Stimulated activated CD8-positive, alpha-beta memory T cell treated with anti-CD3 and anti-CD28 coated beads, Interleukin-15, amount 100 ng/mL, for 4 hours (primary cell): Measurements from ENCODE around the gene OCEL1.

ENCODE experiments used
- DNase-seq, 2 donors: peaks; one replicate each; pipeline ENCODE4 v3.0.0-alpha.2; 2020; ENCODE audit warnings: low read depth in 2 of 2

OCEL1 gene

GRCh38 chr19:17209126-17210036 is 16.6 kb upstream of the OCEL1 start:
- no peak for DNase-seq

GRCh38 chr19:17210296-17210695 is 15.7 kb upstream of the OCEL1 start:
- DNase-seq: no peak

GRCh38 chr19:17211547-17212446 is 14.2 kb upstream of the OCEL1 start:
- no peak for DNase-seq

- DNase-seq: no peak
Observed at GRCh38 chr19:17213334-17213733, 12.7 kb upstream of the OCEL1 start.

- no peak for DNase-seq
Observed at GRCh38 chr19:17214508-17215126, 11.4 kb upstream of the OCEL1 start.

GRCh38 chr19:17215127-17215971 is 10.7 kb upstream of the OCEL1 start, which contains the start of gene USE1:
Gene USE1, plus strand, starts transcription at chr19:17215357. Its CDS starts 49 bp downstream, at chr19:17215406.
- DNase-seq: peak; percentile 69 to 70

GRCh38 chr19:17216058-17216670 is 9.9 kb upstream of the OCEL1 start:
- no peak for DNase-seq

GRCh38 chr19:17219286-17219685 is 6.7 kb upstream of the OCEL1 start:
- DNase-seq: no peak

GRCh38 chr19:17220207-17220758 is 5.7 kb upstream of the OCEL1 start:
- no peak for DNase-seq

GRCh38 chr19:17225053-17225452 is 973 bp upstream of the OCEL1 start:
- no peak for DNase-seq

- no peak for DNase-seq
Observed at GRCh38 chr19:17227798-17228367, 1.9 kb downstream of the OCEL1 start.

- DNase-seq: no peak
Observed at GRCh38 chr19:17229890-17230289, 3.9 kb downstream of the OCEL1 start.

- no peak for DNase-seq
Observed at GRCh38 chr19:17232258-17232657, 6.2 kb downstream of the OCEL1 start.

GRCh38 chr19:17234911-17235299 is 8.9 kb downstream of the OCEL1 start:
- DNase-seq: peak in 1 of 2 donors; percentile 37

- DNase-seq: peak; percentile 39 to 53
Observed at GRCh38 chr19:17235300-17235970, 9.4 kb downstream of the OCEL1 start.

- no peak for DNase-seq
Observed at GRCh38 chr19:17235971-17236777, 10.1 kb downstream of the OCEL1 start.

- no peak for DNase-seq
Observed at GRCh38 chr19:17236811-17237543, 11.0 kb downstream of the OCEL1 start.
